ENCODE data around the gene ZNF431.
"Not testable (repeated sequence)": the region's sequence is repeated elsewhere in the genome, so short reads cannot be mapped to it uniquely, and the experiment has no call there.

ZNF431 gene

DNA sequence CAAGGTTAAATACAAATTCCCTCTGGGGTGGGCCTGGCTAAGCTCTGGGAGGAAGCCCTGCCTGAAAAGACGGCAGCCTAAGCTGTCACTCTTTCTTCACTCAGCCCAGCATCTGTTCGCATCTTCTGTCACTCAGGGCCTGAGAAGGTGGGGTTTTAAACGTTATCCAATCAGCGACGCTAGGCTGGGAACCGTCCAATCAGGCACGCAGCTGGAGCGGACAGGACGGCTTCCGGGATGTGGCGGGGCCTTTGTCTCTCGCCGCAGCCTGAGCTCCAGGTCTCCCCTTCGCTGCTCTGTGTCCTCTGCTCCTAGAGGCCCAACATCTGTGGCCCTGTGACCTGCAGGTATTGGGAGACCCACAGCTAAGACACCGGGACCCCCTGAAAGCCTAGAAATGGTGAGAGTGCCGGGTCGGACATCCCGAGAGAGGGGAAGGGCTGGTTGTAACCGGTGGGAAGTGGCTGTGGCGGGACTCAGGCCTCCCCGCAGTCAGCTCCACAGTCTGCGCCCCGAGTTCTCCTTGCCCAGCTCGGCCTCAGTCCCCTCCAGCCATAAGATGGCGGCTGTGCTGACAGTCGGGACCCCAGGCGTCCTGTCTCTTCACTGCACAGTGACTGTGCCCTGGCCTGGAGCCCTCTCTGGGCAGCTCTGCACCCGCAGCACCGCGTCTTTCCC, at the start of gene ZNF431:
TSS of gene ZNF431 (plus strand) at position 254 of the 678 bp plus-strand sequence. CDS start at position 398, 144 bp downstream.
- peak; percentile 69 to 80 for DNase-seq

DNA sequence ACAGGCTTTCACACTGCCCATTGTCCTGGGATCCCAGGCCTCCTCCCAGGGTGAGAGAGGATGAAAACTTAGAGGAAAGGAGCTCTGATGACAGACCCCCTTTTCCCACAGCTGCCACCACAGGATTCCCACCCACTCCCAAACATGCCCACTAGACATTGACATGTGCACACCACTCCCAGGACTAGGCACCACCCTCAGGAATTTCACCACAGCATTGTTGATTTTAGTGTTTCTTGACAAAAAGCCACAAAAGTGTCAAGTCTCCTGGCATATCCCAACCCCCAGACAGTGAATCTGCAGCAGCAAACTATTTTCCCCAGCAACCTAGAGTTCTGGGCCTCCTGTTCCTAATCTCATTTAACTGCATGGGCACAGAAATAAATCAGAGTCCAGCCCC, 49.7 kb upstream of the ZNF431 start:
- no peak for DNase-seq

DNA sequence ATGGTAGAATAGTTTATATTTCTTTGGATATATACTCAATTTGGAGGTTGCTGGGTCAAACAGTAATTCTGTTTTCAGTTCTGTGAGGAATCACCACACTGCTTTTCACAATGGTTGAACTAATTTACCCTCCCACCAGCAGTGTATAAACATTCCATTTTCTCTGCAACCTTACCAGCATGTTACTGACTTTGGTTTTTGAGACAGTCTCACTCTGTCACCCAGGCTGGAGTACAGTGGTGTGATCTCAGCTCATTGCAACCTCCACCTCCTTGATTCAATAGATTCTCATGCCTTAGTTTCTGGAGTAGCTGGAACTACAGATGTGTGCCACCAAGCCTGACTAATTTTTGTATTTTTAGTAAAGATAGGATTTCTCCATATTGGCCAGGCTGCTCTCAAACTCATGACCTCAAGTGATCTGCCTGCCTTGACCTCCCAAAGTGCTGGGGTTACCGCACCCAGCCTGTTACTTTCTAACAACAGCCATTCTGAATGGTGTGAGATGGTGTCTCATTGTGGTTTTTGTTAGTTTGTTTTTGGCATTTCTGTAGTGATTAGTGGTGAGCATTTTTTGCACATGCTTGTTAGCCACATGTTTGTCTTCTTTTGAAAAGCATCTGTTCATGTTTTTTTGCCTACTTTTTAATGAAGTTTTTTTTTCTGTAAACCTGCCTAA, 47.4 kb upstream of the ZNF431 start:
- DNase-seq, result no peak

DNA sequence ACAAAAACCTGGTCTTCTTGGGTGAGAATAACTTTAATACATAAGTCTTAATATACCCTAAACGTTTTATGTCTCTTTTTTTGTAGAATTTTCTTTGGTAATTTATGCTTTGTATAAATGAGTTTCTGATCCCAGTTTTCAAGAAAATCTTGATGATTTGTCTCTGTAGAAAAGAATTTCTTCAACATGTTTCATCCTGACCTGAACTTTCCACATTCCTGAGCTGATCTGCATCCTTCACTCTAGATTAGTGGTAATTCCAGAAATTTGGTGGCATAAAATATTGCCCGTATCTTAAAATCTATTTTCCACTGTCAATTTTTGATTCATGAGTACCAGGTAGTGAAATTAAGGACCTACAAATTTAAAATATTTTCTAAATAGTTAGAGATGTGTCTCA, 43.5 kb upstream of the ZNF431 start:
- DNase-seq, result no peak

DNA sequence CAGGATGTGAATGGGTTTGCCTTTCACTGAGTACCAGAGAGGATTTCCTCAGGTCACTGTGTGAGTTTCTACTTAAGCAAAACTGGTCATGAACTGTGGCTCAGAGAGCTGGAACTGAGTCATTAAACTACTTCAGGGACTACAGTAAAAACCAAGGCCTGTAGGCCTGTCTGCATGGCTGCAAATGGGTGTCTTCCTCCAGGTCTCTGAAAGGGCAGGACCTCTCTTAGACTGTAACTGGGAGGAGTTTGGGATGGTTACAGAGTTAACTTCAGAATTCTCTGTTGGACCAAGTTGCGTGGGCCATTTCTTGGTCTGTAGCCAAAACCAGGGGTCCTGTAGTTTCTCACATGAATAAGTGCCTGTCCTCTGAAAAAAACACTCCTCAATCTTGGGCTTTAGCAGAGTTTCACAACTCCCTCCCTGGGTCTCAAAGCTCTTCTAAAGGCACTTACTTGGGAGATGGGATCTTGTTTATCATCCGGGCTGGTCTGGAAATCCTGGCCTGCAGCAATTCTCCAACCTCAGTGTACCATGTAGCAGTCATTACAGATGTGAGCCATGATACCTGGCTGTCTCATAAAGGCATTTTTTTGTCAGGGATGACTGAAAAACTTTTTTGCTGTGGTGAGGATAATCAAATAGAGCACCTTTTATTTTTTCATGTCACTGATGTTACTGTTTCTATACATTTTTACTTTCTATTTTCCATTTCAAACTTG, 40.2 kb upstream of the ZNF431 start:
- DNase-seq, result no peak

DNA sequence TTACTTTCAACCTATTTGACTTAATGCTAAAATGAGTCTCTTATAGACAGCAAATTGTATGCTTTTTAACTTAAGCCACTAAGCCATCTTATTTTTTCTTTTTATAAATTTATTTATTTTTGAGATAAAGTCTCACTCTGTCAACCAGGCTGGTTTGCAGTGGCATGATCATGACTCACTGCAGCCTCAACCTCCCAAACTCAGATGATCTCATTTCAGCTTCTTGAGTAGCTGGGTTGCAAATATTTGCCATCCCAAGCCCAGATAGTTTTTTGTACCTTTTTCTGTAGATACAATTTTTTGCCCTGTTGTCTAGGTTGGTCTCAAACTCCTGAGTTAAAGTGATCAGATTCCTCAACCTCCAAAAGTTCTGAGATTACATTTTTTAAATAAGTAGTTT, 32.7 kb upstream of the ZNF431 start:
- no peak for DNase-seq

DNA sequence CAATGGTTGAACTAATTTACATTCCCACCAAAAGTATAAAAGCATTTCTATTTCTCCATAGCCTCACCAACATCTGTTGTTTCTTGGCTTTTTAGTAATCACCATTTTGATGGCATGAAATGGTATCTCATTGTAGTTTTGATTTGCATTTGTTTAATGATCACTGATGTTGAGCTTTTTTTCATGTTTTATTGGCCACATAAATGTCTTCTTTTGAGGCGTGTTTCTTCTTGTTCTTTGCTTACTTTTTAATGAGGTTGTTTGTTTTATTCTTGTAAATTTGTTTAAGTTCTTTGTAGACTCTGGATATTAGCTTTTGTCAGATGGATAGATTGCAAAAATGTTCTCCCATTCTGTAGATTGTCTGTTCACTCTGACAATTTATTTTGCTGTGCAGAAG, 31.7 kb upstream of the ZNF431 start:
- no peak for DNase-seq

DNA sequence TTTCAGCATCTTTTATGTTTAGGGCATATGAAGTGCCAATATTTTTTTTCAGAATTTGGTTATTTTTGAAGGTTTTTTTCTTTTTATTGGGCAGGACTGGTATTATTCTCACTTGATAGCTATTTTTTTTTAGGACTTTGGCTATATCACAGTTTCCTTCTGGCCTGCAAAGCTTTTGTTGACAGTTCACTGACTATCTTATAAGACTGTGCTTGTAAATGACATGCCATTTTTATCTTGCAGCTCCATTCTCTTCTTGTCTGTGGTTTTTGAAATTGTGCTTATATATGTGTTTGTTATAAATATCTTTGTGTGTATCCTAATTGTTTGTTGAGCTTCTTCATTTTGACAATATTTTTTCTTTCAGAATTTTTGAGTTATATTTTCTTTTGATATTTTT, 26.4 kb upstream of the ZNF431 start:
- DNase-seq, result no peak

DNA sequence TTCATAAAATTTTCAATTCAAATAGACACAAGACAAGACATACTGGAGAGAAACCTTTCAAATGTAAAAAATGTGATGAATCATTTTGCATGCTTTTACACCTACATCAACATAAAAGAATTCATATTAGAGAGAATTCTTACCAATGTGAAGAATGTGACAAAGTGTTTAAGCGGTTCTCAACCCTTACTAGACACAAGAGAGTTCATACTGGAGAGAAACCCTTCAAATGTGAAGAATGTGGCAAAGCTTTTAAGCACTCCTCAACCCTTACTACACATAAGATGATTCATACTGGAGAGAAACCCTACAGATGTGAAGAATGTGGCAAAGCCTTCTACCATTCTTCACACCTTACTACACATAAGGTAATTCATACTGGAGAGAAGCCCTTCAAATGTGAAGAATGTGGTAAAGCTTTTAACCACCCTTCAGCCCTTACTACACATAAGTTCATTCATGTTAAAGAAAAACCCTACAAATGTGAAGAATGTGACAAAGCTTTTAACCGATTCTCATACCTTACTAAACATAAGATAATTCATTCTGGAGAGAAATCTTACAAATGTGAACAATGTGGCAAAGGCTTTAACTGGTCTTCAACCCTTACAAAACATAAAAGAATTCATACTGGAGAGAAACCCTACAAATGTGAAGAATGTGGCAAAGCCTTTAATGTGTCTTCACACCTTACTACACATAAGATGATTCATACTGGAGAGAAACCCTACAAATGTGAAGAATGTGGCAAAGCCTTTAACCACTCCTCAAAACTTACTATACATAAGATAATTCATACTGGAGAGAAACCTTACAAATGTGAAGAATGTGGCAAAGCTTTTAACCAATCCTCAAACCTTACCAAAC, 24.6 kb upstream of the ZNF431 start:
- no peak for DNase-seq

DNA sequence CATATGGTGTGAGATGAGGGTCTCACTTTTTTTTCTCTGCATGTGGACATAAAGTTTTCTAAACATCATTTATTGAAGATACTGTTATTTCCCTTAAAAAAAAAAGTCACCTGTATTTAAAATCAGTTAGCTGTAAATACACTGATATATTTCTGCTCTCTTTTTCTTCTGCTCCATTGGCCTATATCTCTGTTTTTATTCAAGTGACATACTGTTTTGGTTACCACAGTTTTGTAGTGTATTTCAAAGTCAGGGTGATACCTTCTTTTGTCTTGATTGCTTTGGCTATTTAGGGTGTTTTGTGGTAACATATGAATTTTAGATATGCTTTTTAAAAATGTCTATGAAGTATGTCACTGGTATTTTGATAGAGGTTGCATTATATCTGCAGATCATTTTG, 15.8 kb upstream of the ZNF431 start:
- DNase-seq, result no peak

DNA sequence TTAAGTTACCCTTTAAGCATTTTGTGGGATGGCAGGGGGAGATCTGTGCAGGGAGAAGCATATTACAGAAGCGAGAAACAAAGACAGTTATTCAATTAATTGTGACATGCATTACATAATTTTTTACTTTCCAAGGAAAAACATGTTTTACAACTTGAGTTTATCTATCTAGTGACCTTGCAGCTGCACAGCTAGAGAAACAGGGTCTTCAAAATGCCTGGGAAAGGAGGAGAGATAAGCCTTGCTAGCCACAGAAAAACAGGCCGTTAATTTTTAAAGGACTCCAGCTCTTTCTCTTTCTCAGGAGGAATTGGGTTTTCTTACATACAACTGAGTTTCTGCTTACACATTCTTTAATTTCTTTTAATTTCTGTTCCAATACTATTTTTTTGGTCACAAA, 14.8 kb upstream of the ZNF431 start:
- no peak for DNase-seq

DNA sequence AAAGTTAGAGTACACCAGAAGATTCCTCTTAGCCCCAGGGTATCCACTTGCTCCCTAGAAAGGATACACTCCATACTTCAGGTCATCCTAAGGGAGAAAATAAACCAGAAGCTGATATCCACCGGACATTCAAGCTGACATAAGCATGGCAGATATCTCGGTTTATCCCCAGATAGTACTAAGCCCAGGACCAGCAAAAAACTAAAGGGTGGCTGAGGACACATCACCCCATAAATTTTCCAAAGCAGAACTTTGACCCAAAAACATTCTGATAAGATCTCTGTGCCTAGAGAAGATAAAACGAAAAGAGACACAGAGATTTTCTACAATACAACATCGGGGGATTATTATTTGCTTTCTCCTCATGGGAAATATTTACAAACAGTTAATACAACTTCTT, 13.9 kb upstream of the ZNF431 start:
- no peak for DNase-seq

DNA sequence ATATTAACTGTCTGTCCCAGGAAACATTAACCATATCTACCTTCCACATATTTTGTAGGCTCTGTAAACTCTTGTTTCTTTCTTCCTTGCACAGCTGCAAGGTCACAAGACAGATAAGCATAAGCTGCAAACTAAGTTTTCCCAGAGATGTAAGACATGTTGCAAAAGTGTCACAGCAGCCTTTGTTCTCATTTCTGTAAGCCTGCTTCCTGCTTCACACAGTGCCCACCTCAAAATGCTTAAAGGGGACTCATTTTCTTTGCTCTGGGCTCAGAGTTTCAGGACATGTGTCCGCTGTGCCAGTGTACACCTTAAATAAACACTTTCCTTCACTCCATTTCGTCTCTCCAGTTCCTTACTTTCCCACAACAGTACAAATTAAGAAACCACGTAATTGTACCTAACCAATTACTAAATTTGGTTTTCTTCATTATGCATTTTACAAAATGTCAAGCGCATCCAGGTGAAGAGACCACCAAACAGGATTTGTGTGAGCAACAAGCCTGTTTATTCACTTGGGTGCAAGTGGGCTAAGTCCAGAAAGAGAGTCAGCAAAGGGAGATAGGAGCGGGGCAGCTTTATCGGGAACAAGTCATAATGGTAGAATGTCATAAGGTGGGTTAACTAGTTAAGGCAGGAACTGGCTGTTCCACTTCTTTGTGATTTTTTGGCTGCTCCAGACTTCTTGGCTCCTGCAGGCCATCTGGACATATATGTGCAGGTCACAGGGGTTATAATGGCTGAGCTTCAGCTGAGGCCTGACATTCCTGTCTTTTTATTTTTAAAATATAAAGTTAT, 12.7 kb upstream of the ZNF431 start:
- DNase-seq, result no peak

DNA sequence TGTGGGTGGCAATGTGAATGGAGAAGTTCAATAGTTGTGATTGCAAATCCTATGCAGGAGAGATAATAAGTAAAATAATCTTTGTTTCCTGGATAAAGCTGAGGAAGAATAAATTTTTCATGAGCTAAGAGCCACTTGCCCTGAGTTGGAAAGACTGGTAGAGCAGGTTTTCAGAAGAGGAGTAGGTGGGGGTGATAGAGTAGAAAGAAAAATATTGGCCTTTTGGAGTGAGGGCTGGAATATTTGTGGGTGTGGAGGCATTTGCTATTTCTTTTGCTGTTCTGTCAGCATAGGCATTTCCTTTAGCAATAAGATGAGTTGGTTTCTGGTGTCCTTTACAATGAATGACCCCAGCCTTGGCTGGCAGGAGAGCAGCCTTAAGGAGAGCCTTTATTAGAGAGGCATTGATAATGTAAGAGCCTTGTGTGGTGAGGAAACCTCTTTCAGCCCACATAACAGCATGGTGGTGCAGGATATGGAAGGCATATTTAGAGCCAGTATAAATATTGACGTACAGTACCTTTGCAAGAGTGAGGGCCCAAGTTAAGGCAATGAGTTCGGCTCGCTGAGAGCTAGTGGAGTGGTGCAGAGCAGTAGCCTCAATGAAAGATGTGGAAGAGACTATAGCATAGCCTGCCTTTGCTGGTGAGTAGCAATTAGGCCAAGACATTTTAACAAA, 11.6 kb upstream of the ZNF431 start:
- no peak for DNase-seq

DNA sequence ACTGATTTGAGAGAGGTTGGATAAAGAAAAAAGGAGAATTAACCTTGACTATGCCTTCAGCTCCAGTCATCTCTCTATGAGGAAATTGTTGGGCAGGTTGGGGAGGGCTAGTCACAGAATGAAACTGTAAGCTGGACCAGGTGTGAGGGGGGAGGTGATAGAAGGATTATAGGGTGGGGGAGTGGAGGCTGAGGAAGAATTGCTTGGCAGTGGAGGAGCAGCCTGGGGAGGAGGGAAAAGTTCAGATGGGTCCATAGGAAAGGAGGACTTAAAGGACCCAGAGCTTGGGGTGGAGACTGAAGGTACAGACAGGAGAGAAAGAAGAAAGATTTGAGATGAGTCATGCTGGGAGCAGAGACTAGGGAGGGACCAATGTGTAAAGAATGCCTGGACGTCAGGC, 8.2 kb upstream of the ZNF431 start:
- no peak for DNase-seq

DNA sequence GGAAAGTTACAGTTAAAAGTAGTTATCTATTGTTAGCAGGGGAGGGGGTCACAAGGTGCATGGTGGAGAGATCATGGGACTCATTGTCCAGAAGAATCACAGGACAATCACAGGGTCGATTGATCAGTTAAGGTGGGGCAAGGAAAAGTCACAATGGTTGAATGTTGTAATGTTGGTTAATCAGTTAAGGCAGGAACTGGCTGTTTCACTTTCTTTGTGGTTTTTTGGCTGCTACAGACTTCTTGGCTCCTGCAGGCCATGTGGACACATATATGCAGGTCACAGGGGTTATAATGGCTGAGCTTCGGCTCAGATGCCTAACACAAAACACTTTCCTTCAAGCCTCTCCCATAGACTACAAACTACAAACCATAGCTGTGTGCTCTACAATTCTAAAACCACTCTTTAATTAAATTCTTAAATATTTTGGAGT, 6.9 kb upstream of the ZNF431 start:
- DNase-seq, result no peak

DNA sequence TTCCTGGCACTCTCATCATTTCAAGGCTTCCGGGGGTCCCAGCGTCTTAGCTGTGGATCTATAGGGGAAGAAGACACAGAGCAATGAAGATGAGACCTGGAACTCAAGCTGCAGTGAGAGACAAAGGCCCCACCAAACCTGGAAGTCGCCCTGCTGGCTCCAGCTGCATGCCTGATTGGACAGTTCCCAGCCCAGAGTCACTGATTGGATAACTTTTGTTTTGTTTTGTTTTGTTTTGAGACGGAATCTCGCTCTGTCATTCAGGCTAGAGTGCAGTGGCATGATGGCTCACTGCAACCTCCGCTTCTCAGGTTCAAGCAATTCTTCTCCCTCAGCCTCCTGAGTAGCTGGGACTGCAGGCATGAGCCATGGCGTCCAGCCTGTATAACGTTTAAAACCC, 6.4 kb upstream of the ZNF431 start:
- DNase-seq, result no peak

DNA sequence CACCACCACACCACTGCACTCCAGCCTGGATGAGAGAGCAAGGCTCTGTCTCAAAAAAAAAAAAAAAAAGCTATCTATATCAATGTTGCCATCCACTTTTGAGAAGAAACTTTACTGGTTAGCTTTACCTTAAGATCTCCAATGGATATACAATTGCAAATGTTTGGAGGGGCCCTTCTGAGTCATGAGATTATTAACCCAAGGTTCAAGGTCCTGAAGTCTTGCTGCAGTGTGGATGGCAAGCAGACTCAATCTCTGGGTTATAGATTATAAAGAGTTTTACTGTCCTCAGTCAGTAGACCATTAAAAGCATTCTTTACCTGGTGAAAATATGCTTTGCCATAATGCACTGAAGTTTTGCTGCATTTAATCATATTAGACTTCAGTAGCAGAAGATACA, 3.7 kb upstream of the ZNF431 start:
- DNase-seq, result no peak

DNA sequence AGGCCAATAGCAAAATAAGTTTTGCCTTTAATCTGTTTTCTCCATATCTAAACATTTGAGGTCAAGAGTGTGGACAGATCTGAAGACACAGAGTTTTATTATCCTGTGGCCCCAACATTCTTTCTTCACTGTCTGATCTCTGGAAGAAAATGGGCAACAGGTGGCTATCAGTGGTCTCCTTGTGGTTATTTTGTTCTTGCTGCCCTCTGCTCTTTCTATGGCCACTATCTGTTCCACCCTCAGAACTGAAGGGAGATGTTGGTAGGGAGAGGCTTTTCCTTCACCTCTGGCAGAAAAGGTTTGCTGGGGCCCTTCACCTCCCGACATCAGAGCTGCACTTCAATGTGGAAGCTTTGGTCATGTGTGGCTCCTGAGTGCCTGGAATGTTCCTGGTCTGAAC, 834 bp upstream of the ZNF431 start:
- not testable (repeated sequence) for DNase-seq

DNA sequence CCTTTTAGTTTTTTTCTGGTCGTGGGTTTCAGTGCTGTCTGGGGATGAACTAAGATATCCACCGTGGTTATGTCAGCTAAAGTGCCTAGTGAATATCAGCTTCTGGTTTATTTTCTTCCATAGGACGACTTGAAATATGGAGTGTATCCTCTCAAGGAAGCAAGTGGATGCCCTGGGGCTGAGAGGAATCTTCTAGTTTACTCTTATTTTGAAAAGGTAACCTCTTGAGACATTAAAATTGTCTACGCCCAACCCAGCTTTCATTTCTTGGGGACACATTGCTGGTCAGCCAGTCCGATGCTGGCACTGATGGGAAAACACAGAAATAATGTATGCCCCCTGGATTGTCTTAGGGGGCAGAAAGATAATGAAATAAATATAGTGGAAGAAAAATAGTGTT, 1.6 kb downstream of the ZNF431 start:
- DNase-seq, result no peak

DNA sequence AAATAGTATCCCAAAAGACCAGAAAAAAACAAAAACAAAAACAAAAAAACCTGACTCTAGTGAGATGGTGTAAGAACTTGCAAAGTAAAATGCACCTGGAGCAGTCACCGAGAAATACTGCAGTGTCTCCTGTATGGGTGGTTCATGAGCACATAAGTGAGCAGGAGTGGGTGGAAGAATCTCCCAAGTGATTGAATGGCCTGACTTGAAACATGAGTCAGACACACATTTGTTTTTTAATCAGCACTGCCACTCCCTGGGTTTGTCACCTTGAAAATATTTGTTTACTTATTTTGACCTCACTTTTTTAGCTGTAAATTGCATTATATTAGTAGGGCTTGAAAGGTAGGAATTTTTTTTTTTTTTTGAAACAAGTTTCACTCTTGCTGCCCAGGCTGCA, 2.0 kb downstream of the ZNF431 start:
- no peak for DNase-seq

DNA sequence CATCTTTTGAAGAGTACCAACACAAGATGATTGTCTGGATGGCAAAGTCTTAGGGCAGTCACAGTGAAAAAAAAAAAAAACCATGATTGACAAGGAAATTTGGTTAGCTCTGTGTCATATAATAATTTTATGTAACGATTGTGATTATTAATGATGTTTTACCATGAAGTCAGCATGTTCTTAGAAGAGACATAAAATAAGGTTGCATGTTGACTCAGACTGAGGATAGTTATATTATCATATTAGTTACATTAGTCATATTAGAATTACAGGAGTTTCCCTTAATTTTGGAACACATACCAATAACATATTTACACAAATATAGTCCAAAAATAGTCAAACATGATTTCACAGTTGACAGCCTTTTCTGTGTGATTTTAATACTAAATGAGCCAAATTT, 5.7 kb downstream of the ZNF431 start:
- DNase-seq, result no peak

All from NCI-H1930 (cell line).